Keratinocyte (primary cell): ENCODE data around the gene CALHM4. TPM values are rescaled to one million over a fixed set of nuclear protein-coding genes. Genes with fewer than 3 reads are reported as not detected.
A peak's percentile ranks its signal among the peaks of the same experiment; 100 is the strongest.

ENCODE experiments used
- DNase-seq: peaks from one replicate; pipeline ENCODE4 v3.0.0-alpha.2; 2011; ENCODE audit warnings: low read depth, missing footprints, low spot score
- FAIRE-seq: peaks from 2 replicates; lab custom pipeline; 2011; peaks lifted over from hg19 to GRCh38; lab: Jason Lieb, UNC
- H2AFZ ChIP-seq: 2 replicates; pipeline ENCODE4 v1.6.0; 2012; ENCODE audit warnings: low read length, control low read depth, inconsistent platforms; ENCODE audit not compliant: control insufficient read depth
- H3K27ac ChIP-seq: 2 replicates; pipeline ENCODE4 v1.5.1; 2011; ENCODE audit warnings: low read length; ENCODE audit not compliant: control insufficient read depth, insufficient read depth
- H3K27me3 ChIP-seq: 3 replicates; pipeline ENCODE4 v1.6.0; 2011; ENCODE audit warnings: low read length; ENCODE audit not compliant: control insufficient read depth, insufficient read depth; ENCODE audit errors: extremely low read depth
- H3K36me3 ChIP-seq, 2 experiments: 2 replicates in 1 of 2; 3 replicates in 1 of 2; pipeline ENCODE4 v1.5.1; 2011; ENCODE audit warnings: low read length in 2 of 2, mild to moderate bottlenecking in 1 of 2; ENCODE audit not compliant: control insufficient read depth in 2 of 2, insufficient read depth in 2 of 2; ENCODE audit errors: extremely low read depth in 1 of 2
- H3K4me1 ChIP-seq: 3 replicates; pipeline ENCODE4 v1.5.1; 2011; ENCODE audit warnings: low read length; ENCODE audit not compliant: control insufficient read depth, insufficient read depth; ENCODE audit errors: extremely low read depth
- H3K4me2 ChIP-seq: 3 replicates; pipeline ENCODE4 v1.6.0; 2011; ENCODE audit warnings: low read depth, low read length; ENCODE audit not compliant: control insufficient read depth, insufficient read depth; ENCODE audit errors: extremely low read depth
- H3K4me3 ChIP-seq, 3 experiments: fragments of 200-600 bp in 1 of 3; sonication (generic) in 1 of 3; 2 replicates in 2 of 3; 3 replicates in 1 of 3; pipeline ENCODE4 v1.5.1; 2011 to 2016; ENCODE audit warnings: low read length in 3 of 3, mild to moderate bottlenecking in 3 of 3, control low read depth in 2 of 3, inconsistent platforms in 1 of 3, low read depth in 1 of 3, mixed read lengths in 1 of 3, mixed run types in 1 of 3, moderate library complexity in 1 of 3; ENCODE audit not compliant: control insufficient read depth in 2 of 3, insufficient read depth in 2 of 3; ENCODE audit errors: extremely low read depth in 1 of 3
- H3K79me2 ChIP-seq: 2 replicates; pipeline ENCODE4 v1.6.0; 2012; ENCODE audit warnings: low read length; ENCODE audit not compliant: control insufficient read depth, insufficient read depth
- H3K9ac ChIP-seq: 3 replicates; pipeline ENCODE4 v1.6.0; 2011; ENCODE audit warnings: low read length; ENCODE audit not compliant: control insufficient read depth, insufficient read depth; ENCODE audit errors: extremely low read depth
- H3K9me1 ChIP-seq: 3 replicates; pipeline ENCODE4 v1.6.0; 2011; ENCODE audit warnings: low read length; ENCODE audit not compliant: control insufficient read depth, insufficient read depth; ENCODE audit errors: extremely low read depth
- H3K9me3 ChIP-seq: 2 replicates; pipeline ENCODE4 v1.5.1; 2012; ENCODE audit warnings: low read depth, low read length; ENCODE audit not compliant: control insufficient read depth
- H4K20me1 ChIP-seq: 3 replicates; pipeline ENCODE4 v1.6.0; 2011; ENCODE audit warnings: low read length; ENCODE audit not compliant: control insufficient read depth, insufficient read depth; ENCODE audit errors: extremely low read depth
- CTCF ChIP-seq, 3 experiments: IDR thresholded peaks in 1 of 3; conservative IDR thresholded peaks in 1 of 3; optimal IDR thresholded peaks in 1 of 3; 2 replicates in 2 of 3; 3 replicates in 1 of 3; pipeline versions ENCODE3 to v1.5.1; 2011; ENCODE audit warnings: low read length in 3 of 3, mild to moderate bottlenecking in 3 of 3, moderate library complexity in 2 of 3, control low read depth in 1 of 3, inconsistent platforms in 1 of 3; ENCODE audit not compliant: insufficient read depth in 2 of 3; ENCODE audit errors: extremely low read depth in 1 of 3
- EZH2 ChIP-seq: IDR thresholded peaks from one replicate; pipeline ENCODE4 v1.6.1; 2012; ENCODE audit warnings: inconsistent platforms, mild to moderate bottlenecking, low read length, moderate library complexity
- dilution Hi-C: fragments of 300-500 bp; cut with MboI; formaldehyde crosslinking; loops from one replicate; pipeline ENCODE4 v1.7.0; 2020; ENCODE audit warnings: low sequenced_read_pairs; ENCODE audit not compliant: extremely low pct_ligation_motif_present
- polyA plus RNA-seq, 5 experiments: library from polyadenylated mRNA; depleted of rRNA in 3 of 5; stranded (reverse) in 3 of 5; stranded (forward) in 1 of 5; unstranded in 1 of 5; fragments of >200 nt; gene quantifications; 1 replicate in 1 of 5; 2 replicates in 3 of 5; 3 replicates in 1 of 5; pipeline versions ENCODE4 v1.2.1 to v1.2.3, GENCODE V29; 2011 to 2012; ENCODE audit warnings: missing spikeins in 2 of 5, low read depth in 1 of 5, low replicate concordance in 1 of 5

Gene CALHM4
- polyA plus RNA-seq, 1 donor (not counting 4 experiments of a cell fraction or from before 2014, with no cell fraction given), result 0.33 TPM

- Histone ChIP-seq H3K4me3 (no peak overlapping the region), H2AFZ (no peak overlapping the region), H3K4me1 (no peaks in the 10 kb centered on the region), H3K36me3 (peaks cover 5 to 17% of the 10 kb centered on the region in 2 experiments), H3K9me3 (no peaks in the 10 kb centered on the region), H3K27ac (peak overlapping the region; percentile 36), H4K20me1 (no peaks in the 10 kb centered on the region), H3K27me3 (no peaks in the 10 kb centered on the region), H3K79me2 (peaks cover 6% of the 10 kb centered on the region), H3K9me1 (no peaks in the 10 kb centered on the region), H3K9ac (no peak overlapping the region), H3K4me2 (no peak overlapping the region)
- FAIRE-seq, result no peak
- dilution Hi-C loops, result no loop called here
- TF ChIP-seq EZH2 (no peak), CTCF (optimal IDR thresholded peaks at IDR 0.05 in 1 of 3, IDR thresholded peaks at IDR 0.05 in 1 of 3, conservative IDR thresholded peaks at IDR 0.05 in 1 of 3; ENCODE audit: extremely low read depth in 1 of 3, insufficient read depth in 2 of 3, low read length in 3 of 3) (no peak)
- DNase-seq, result no peak
Observed at GRCh38 chr6:116586738-116587137, 33.2 kb downstream of the CALHM4 start.

GRCh38 chr6:116595247-116595646 is 41.7 kb downstream of the CALHM4 start:
- Histone ChIP-seq H3K9me3 (no peaks in the 10 kb centered on the region), H3K27me3 (no peaks in the 10 kb centered on the region), H3K4me2 (no peak overlapping the region), H3K9me1 (no peaks in the 10 kb centered on the region), H3K4me3 (no peak overlapping the region), H4K20me1 (no peaks in the 10 kb centered on the region), H3K9ac (no peak overlapping the region), H3K27ac (no peak overlapping the region), H3K36me3 (peaks cover 10 to 11% of the 10 kb centered on the region in 2 experiments), H2AFZ (no peak overlapping the region), H3K79me2 (no peaks in the 10 kb centered on the region), H3K4me1 (no peaks in the 10 kb centered on the region)
- TF ChIP-seq EZH2 (no peak), CTCF (optimal IDR thresholded peaks at IDR 0.05 in 1 of 3, IDR thresholded peaks at IDR 0.05 in 1 of 3, conservative IDR thresholded peaks at IDR 0.05 in 1 of 3; ENCODE audit: extremely low read depth in 1 of 3, insufficient read depth in 2 of 3, low read length in 3 of 3) (no peak)
- dilution Hi-C loops, result no loop called here
- FAIRE-seq (no peak), DNase-seq (no peak)
